Mesenchymal stem cell (in vitro differentiated cells and primary cell): ENCODE data around the gene NR3C2.

Experiments
- DNase-seq: peaks from one replicate; pipeline ENCODE4 v3.0.0-alpha.2; 2013
- H2AFZ ChIP-seq: one replicate; pipeline ENCODE4 v1.6.1; 2013; ENCODE audit warnings: low read depth, mild to moderate bottlenecking, control low read depth, inconsistent platforms, low read length, moderate library complexity
- H2AK5ac ChIP-seq: 2 replicates; pipeline ENCODE4 v1.6.1; 2013; ENCODE audit warnings: low read length, moderate library complexity, mild to moderate bottlenecking, inconsistent platforms; ENCODE audit not compliant: severe bottlenecking
- H2BK120ac ChIP-seq: one replicate; pipeline ENCODE4 v1.6.1; 2013; ENCODE audit warnings: low read depth, mild to moderate bottlenecking, inconsistent platforms, low read length, moderate library complexity
- H2BK12ac ChIP-seq, 2 experiments: one replicate each; pipeline ENCODE4 v1.6.1; 2013; ENCODE audit warnings: inconsistent platforms in 2 of 2, low read length in 2 of 2, mild to moderate bottlenecking in 2 of 2, moderate library complexity in 2 of 2, control low read depth in 1 of 2
- H2BK15ac ChIP-seq: one replicate; pipeline ENCODE4 v1.6.1; 2013; ENCODE audit warnings: mild to moderate bottlenecking, low read depth, inconsistent platforms; ENCODE audit not compliant: poor library complexity, severe bottlenecking
- H2BK5ac ChIP-seq: 2 replicates; pipeline ENCODE4 v1.6.1; 2013; ENCODE audit warnings: low read depth, mild to moderate bottlenecking, low read length, control low read depth, inconsistent platforms; ENCODE audit not compliant: poor library complexity, severe bottlenecking
- H3K14ac ChIP-seq, 2 experiments: one replicate each; pipeline ENCODE4 v1.6.1; 2013; ENCODE audit warnings: inconsistent platforms in 2 of 2, low read length in 2 of 2, control low read depth in 1 of 2, mild to moderate bottlenecking in 1 of 2, moderate library complexity in 1 of 2
- H3K18ac ChIP-seq, 2 experiments: one replicate each; pipeline ENCODE4 v1.6.1; 2013; ENCODE audit warnings: inconsistent platforms in 2 of 2, low read length in 2 of 2, control low read depth in 1 of 2, low read depth in 1 of 2, mild to moderate bottlenecking in 1 of 2
- H3K23ac ChIP-seq, 2 experiments: one replicate each; pipeline ENCODE4 v1.6.1; 2013; ENCODE audit warnings: inconsistent platforms in 2 of 2, low read length in 2 of 2, mild to moderate bottlenecking in 2 of 2, moderate library complexity in 2 of 2, control low read depth in 1 of 2
- H3K27ac ChIP-seq: 2 replicates; pipeline ENCODE4 v1.5.1; 2013; ENCODE audit warnings: mild to moderate bottlenecking, moderate library complexity, low read length, control low read depth, inconsistent platforms; ENCODE audit not compliant: poor library complexity, severe bottlenecking
- H3K27me3 ChIP-seq, 2 experiments: 2 replicates each; pipeline versions ENCODE4 v1.6.1 to v1.7.0; 2013; ENCODE audit warnings: low read length in 2 of 2, mild to moderate bottlenecking in 2 of 2, moderate library complexity in 2 of 2, control low read depth in 1 of 2, inconsistent platforms in 1 of 2; ENCODE audit not compliant: control insufficient read depth in 1 of 2, insufficient read depth in 1 of 2
- H3K36me3 ChIP-seq, 2 experiments: 2 replicates each; pipeline versions ENCODE4 v1.6.1 to v1.7.0; 2013; ENCODE audit warnings: low read length in 2 of 2, control low read depth in 1 of 2, inconsistent platforms in 1 of 2, low read depth in 1 of 2, mild to moderate bottlenecking in 1 of 2; ENCODE audit not compliant: insufficient read depth in 2 of 2, control insufficient read depth in 1 of 2
- H3K4ac ChIP-seq, 2 experiments: one replicate each; pipeline ENCODE4 v1.6.1; 2013; ENCODE audit warnings: inconsistent platforms in 2 of 2, low read length in 2 of 2, mild to moderate bottlenecking in 2 of 2, moderate library complexity in 2 of 2, control low read depth in 1 of 2, low read depth in 1 of 2
- H3K4me1 ChIP-seq: 2 replicates; pipeline ENCODE4 v1.6.1; 2013; ENCODE audit warnings: low read depth, low read length, control low read depth; ENCODE audit not compliant: control insufficient read depth, insufficient read depth
- H3K4me2 ChIP-seq: 2 replicates; pipeline ENCODE4 v1.6.1; 2013; ENCODE audit warnings: low read length, mild to moderate bottlenecking, inconsistent platforms; ENCODE audit not compliant: poor library complexity, severe bottlenecking
- H3K4me3 ChIP-seq, 2 experiments: 2 replicates each; pipeline versions ENCODE4 v1.5.1 to v1.7.0; 2013; ENCODE audit warnings: low read length in 2 of 2, mild to moderate bottlenecking in 2 of 2, control low read depth in 1 of 2, low read depth in 1 of 2; ENCODE audit not compliant: insufficient read depth in 1 of 2
- H3K79me1 ChIP-seq: replicated peaks from 2 replicates; pipeline ENCODE4 v1.6.1; 2013; ENCODE audit warnings: mild to moderate bottlenecking, control low read depth, low read length, inconsistent platforms; ENCODE audit not compliant: poor library complexity, severe bottlenecking
- H3K9ac ChIP-seq: 2 replicates; pipeline ENCODE4 v1.7.0; 2013; ENCODE audit warnings: mild to moderate bottlenecking, low read length, moderate library complexity
- H3K9me3 ChIP-seq: 2 replicates; pipeline ENCODE4 v1.7.0; 2013; ENCODE audit warnings: mild to moderate bottlenecking, low read length; ENCODE audit not compliant: control insufficient read depth
- H4K8ac ChIP-seq: one replicate; pipeline ENCODE4 v1.6.1; 2013; ENCODE audit warnings: inconsistent platforms, mild to moderate bottlenecking, low read length, moderate library complexity
- H4K91ac ChIP-seq: one replicate; pipeline ENCODE4 v1.6.1; 2013; ENCODE audit warnings: mild to moderate bottlenecking, low read length, inconsistent platforms
- WGBS: methylation state at CpG from one replicate; pipeline ENCODE4 v1.1.7; 2013; ENCODE audit warnings: mixed read lengths; 5-methylcytosine and 5-hydroxymethylcytosine counted together

NR3C2 gene

GRCh38 chr4:148391056-148391455 is 51.2 kb downstream of the NR3C2 start:
- H2BK120ac ChIP-seq = no peak overlapping the region
- H2AK5ac ChIP-seq = no peak overlapping the region
- no peak overlapping the region for H3K4ac ChIP-seq
- no peak for DNase-seq
- no peak overlapping the region for H3K27ac ChIP-seq
- H3K9me3 ChIP-seq = no peaks in the 10 kb centered on the region
- no peaks in the 10 kb centered on the region for H3K27me3 ChIP-seq
- H3K79me1 ChIP-seq = peaks cover 6% of the 10 kb centered on the region
- H3K36me3 ChIP-seq = no peaks in the 10 kb centered on the region
- no peaks in the 10 kb centered on the region for H3K4me1 ChIP-seq
- H3K4me2 ChIP-seq = no peak overlapping the region
- H2BK5ac ChIP-seq = no peak overlapping the region
- no CpG with 5 or more reads among the region's 1 CpG for WGBS
- no peak overlapping the region for H3K9ac ChIP-seq
- H4K8ac ChIP-seq = no peak overlapping the region
- H2BK12ac ChIP-seq = no peak overlapping the region
- H3K14ac ChIP-seq = no peak overlapping the region
- no peak overlapping the region for H3K18ac ChIP-seq
- no peak overlapping the region for H2AFZ ChIP-seq
- no peak overlapping the region for H2BK15ac ChIP-seq
- H3K4me3 ChIP-seq = no peak overlapping the region
- H4K91ac ChIP-seq = no peak overlapping the region
- no peak overlapping the region for H3K23ac ChIP-seq

- Histone ChIP-seq H2BK12ac (no peak overlapping the region), H4K8ac (no peak overlapping the region), H2AFZ (no peak overlapping the region), H2BK5ac (no peak overlapping the region), H3K4me2 (no peak overlapping the region), H3K14ac (no peak overlapping the region), H2BK120ac (no peak overlapping the region), H3K4ac (no peak overlapping the region), H2BK15ac (no peak overlapping the region), H3K27me3 (no peaks in the 10 kb centered on the region), H3K79me1 (peaks cover 6% of the 10 kb centered on the region), H3K23ac (no peak overlapping the region), H3K9me3 (no peaks in the 10 kb centered on the region), H3K27ac (no peak overlapping the region), H3K18ac (no peak overlapping the region), H4K91ac (no peak overlapping the region), H3K36me3 (no peaks in the 10 kb centered on the region), H2AK5ac (no peak overlapping the region), H3K4me1 (no peaks in the 10 kb centered on the region), H3K4me3 (no peak overlapping the region), H3K9ac (no peak overlapping the region)
- DNase-seq = no peak
- 67% methylated on average over 3 of the region's 3 CpGs for WGBS
These were observed 51.9 kb downstream of the NR3C2 start for GRCh38 chr4:148390311-148390710.

GRCh38 chr4:148380291-148380690 is 61.9 kb downstream of the NR3C2 start:
- H2BK5ac ChIP-seq = no peak overlapping the region
- no peak overlapping the region for H2AFZ ChIP-seq
- H3K14ac ChIP-seq = no peak overlapping the region
- H3K27me3 ChIP-seq = no peaks in the 10 kb centered on the region
- H3K4me3 ChIP-seq = no peak overlapping the region
- H4K91ac ChIP-seq = no peak overlapping the region
- no peak overlapping the region for H2BK12ac ChIP-seq
- H4K8ac ChIP-seq = no peak overlapping the region
- no peak overlapping the region for H3K9ac ChIP-seq
- no peaks in the 10 kb centered on the region for H3K36me3 ChIP-seq
- H2BK15ac ChIP-seq = no peak overlapping the region
- no peaks in the 10 kb centered on the region for H3K9me3 ChIP-seq
- H3K4ac ChIP-seq = no peak overlapping the region
- WGBS = 68% methylated on average over 4 of the region's 4 CpGs
- no peak overlapping the region for H2AK5ac ChIP-seq
- H3K23ac ChIP-seq = no peak overlapping the region
- H3K27ac ChIP-seq = no peak overlapping the region
- no peak for DNase-seq
- no peak overlapping the region for H2BK120ac ChIP-seq
- H3K18ac ChIP-seq = no peak overlapping the region
- H3K79me1 ChIP-seq = no peaks in the 10 kb centered on the region
- H3K4me2 ChIP-seq = no peak overlapping the region
- no peaks in the 10 kb centered on the region for H3K4me1 ChIP-seq

DNA sequence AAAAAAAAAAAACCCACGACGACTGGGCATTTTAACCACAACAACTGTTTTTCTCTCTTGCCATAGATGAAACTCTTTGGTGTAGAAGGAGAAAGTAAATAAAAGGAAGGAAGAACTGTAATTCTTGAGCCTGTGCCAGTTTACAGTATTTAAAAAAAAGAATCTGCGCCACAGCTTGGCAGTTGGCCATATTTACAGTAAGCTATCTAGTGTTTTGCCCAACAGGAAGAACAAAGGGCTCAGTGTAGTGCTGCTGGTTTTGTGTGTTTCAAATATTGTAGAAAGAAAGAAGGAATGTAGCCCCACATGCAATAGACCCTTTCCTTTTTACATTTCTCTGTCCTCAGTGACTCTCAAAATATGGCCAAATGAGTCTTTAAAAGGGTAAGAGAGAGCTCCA is 66.1 kb downstream of the NR3C2 start:
- H3K9me3 ChIP-seq = no peaks in the 10 kb centered on the region
- no peaks in the 10 kb centered on the region for H3K36me3 ChIP-seq
- H4K91ac ChIP-seq = no peak overlapping the region
- H2AK5ac ChIP-seq = no peak overlapping the region
- WGBS = 96% methylated on average over 1 of the region's 3 CpGs
- H2BK120ac ChIP-seq = no peak overlapping the region
- H3K18ac ChIP-seq = no peak overlapping the region
- no peak overlapping the region for H3K4ac ChIP-seq
- no peak for DNase-seq
- H3K27ac ChIP-seq = peak overlapping the region; percentile 45
- no peak overlapping the region for H3K23ac ChIP-seq
- H3K14ac ChIP-seq = no peak overlapping the region
- H4K8ac ChIP-seq = no peak overlapping the region
- no peaks in the 10 kb centered on the region for H3K27me3 ChIP-seq
- no peak overlapping the region for H2BK15ac ChIP-seq
- H2AFZ ChIP-seq = no peak overlapping the region
- no peak overlapping the region for H3K4me3 ChIP-seq
- H3K9ac ChIP-seq = peak overlapping the region; percentile 54
- H2BK5ac ChIP-seq = no peak overlapping the region
- no peak overlapping the region for H3K4me2 ChIP-seq
- no peaks in the 10 kb centered on the region for H3K4me1 ChIP-seq
- no peak overlapping the region for H2BK12ac ChIP-seq
- no peaks in the 10 kb centered on the region for H3K79me1 ChIP-seq
